ENCODE results near the gene ALK.

The ALK gene

GRCh38 chr2:29615841-29616240, 305.5 kb downstream of the ALK start:
- Mint-ChIP-seq H3K4me3 (no peak overlapping the region), H3K4me1 (ENCODE audit: low read depth) (no peaks in the 10 kb centered on the region), H3K9me3 (no peaks in the 10 kb centered on the region), H3K36me3 (ENCODE audit: low read depth) (no peaks in the 10 kb centered on the region), H3K27ac (no peak overlapping the region), H3K27me3 (ENCODE audit: low read depth) (no peaks in the 10 kb centered on the region)

GRCh38 chr2:29615183-29615582, 306.2 kb downstream of the ALK start:
- Mint-ChIP-seq H3K4me3 (no peak overlapping the region), H3K36me3 (ENCODE audit: low read depth) (no peaks in the 10 kb centered on the region), H3K4me1 (ENCODE audit: low read depth) (no peaks in the 10 kb centered on the region), H3K27me3 (ENCODE audit: low read depth) (no peaks in the 10 kb centered on the region), H3K9me3 (no peaks in the 10 kb centered on the region), H3K27ac (no peak overlapping the region)

- Mint-ChIP-seq H3K4me1 (ENCODE audit: low read depth) (no peaks in the 10 kb centered on the region), H3K36me3 (ENCODE audit: low read depth) (no peaks in the 10 kb centered on the region), H3K9me3 (no peaks in the 10 kb centered on the region), H3K27me3 (ENCODE audit: low read depth) (no peaks in the 10 kb centered on the region), H3K4me3 (no peak overlapping the region), H3K27ac (no peak overlapping the region)
These were observed 307.0 kb downstream of the ALK start for GRCh38 chr2:29614295-29614830.

- Mint-ChIP-seq H3K36me3 (ENCODE audit: low read depth) (no peaks in the 10 kb centered on the region), H3K27ac (no peak overlapping the region), H3K4me1 (ENCODE audit: low read depth) (no peaks in the 10 kb centered on the region), H3K9me3 (no peaks in the 10 kb centered on the region), H3K27me3 (ENCODE audit: low read depth) (no peaks in the 10 kb centered on the region), H3K4me3 (no peak overlapping the region)
These were observed 307.6 kb downstream of the ALK start for GRCh38 chr2:29613792-29614266.

- H3K4me1 Mint-ChIP-seq (ENCODE audit: low read depth), result no peaks in the 10 kb centered on the region
- H3K9me3 Mint-ChIP-seq, result no peaks in the 10 kb centered on the region
- H3K27me3 Mint-ChIP-seq (ENCODE audit: low read depth), result no peaks in the 10 kb centered on the region
These were observed 308.3 kb downstream of the ALK start for GRCh38 chr2:29613067-29613466.

GRCh38 chr2:29612568-29612967, 308.8 kb downstream of the ALK start:
- Mint-ChIP-seq H3K9me3 (no peaks in the 10 kb centered on the region), H3K4me1 (ENCODE audit: low read depth) (no peaks in the 10 kb centered on the region), H3K27ac (no peak overlapping the region), H3K27me3 (ENCODE audit: low read depth) (no peaks in the 10 kb centered on the region), H3K36me3 (ENCODE audit: low read depth) (no peaks in the 10 kb centered on the region), H3K4me3 (no peak overlapping the region)

More at GRCh38 chr2:29613067-29613466, 308.3 kb downstream of the ALK start:
- Mint-ChIP-seq H3K27ac (no peak overlapping the region), H3K4me3 (no peak overlapping the region), H3K36me3 (ENCODE audit: low read depth) (no peaks in the 10 kb centered on the region)

GRCh38 chr2:29611850-29612249, 309.5 kb downstream of the ALK start:
- Mint-ChIP-seq H3K27me3 (ENCODE audit: low read depth) (no peaks in the 10 kb centered on the region), H3K36me3 (ENCODE audit: low read depth) (no peaks in the 10 kb centered on the region), H3K4me1 (ENCODE audit: low read depth) (peaks cover 2% of the 10 kb centered on the region), H3K4me3 (no peak overlapping the region), H3K9me3 (no peaks in the 10 kb centered on the region), H3K27ac (no peak overlapping the region)

- Mint-ChIP-seq H3K4me3 (no peak overlapping the region), H3K4me1 (ENCODE audit: low read depth) (peaks cover 2% of the 10 kb centered on the region), H3K27ac (no peak overlapping the region), H3K36me3 (ENCODE audit: low read depth) (no peaks in the 10 kb centered on the region), H3K9me3 (no peaks in the 10 kb centered on the region), H3K27me3 (ENCODE audit: low read depth) (no peaks in the 10 kb centered on the region)
These were observed 310.1 kb downstream of the ALK start for GRCh38 chr2:29611261-29611660.

GRCh38 chr2:29610569-29610968, 310.8 kb downstream of the ALK start:
- Mint-ChIP-seq H3K9me3 (no peaks in the 10 kb centered on the region), H3K27me3 (ENCODE audit: low read depth) (no peaks in the 10 kb centered on the region), H3K36me3 (ENCODE audit: low read depth) (no peaks in the 10 kb centered on the region), H3K27ac (no peak overlapping the region), H3K4me3 (no peak overlapping the region), H3K4me1 (ENCODE audit: low read depth) (peaks cover 2% of the 10 kb centered on the region)

GRCh38 chr2:29607038-29607420, 314.4 kb downstream of the ALK start:
- Mint-ChIP-seq H3K36me3 (ENCODE audit: low read depth) (no peaks in the 10 kb centered on the region), H3K27me3 (ENCODE audit: low read depth) (no peaks in the 10 kb centered on the region), H3K27ac (no peak overlapping the region), H3K4me1 (ENCODE audit: low read depth) (peaks cover 2% of the 10 kb centered on the region), H3K4me3 (no peak overlapping the region), H3K9me3 (no peaks in the 10 kb centered on the region)

GRCh38 chr2:29606104-29607037, 315.0 kb downstream of the ALK start:
- Mint-ChIP-seq H3K4me3 (no peak overlapping the region), H3K9me3 (no peaks in the 10 kb centered on the region), H3K36me3 (ENCODE audit: low read depth) (no peaks in the 10 kb centered on the region)

GRCh38 chr2:29603341-29603740, 318.0 kb downstream of the ALK start:
- H3K4me1 Mint-ChIP-seq (ENCODE audit: low read depth), result peaks cover 2% of the 10 kb centered on the region
- H3K36me3 Mint-ChIP-seq (ENCODE audit: low read depth), result no peaks in the 10 kb centered on the region
- H3K27me3 Mint-ChIP-seq (ENCODE audit: low read depth), result no peaks in the 10 kb centered on the region
- H3K9me3 Mint-ChIP-seq, result no peaks in the 10 kb centered on the region
- H3K4me3 Mint-ChIP-seq, result no peak overlapping the region
- H3K27ac Mint-ChIP-seq, result no peak overlapping the region

More at GRCh38 chr2:29606104-29607037, 315.0 kb downstream of the ALK start:
- no peaks in the 10 kb centered on the region for H3K27me3 Mint-ChIP-seq (ENCODE audit: low read depth)
- no peak overlapping the region for H3K27ac Mint-ChIP-seq
- peaks cover 2% of the 10 kb centered on the region for H3K4me1 Mint-ChIP-seq (ENCODE audit: low read depth)

- no peaks in the 10 kb centered on the region for H3K36me3 Mint-ChIP-seq (ENCODE audit: low read depth)
- no peak overlapping the region for H3K4me3 Mint-ChIP-seq
- no peaks in the 10 kb centered on the region for H3K4me1 Mint-ChIP-seq (ENCODE audit: low read depth)
- H3K27ac Mint-ChIP-seq, result no peak overlapping the region
- no peaks in the 10 kb centered on the region for H3K9me3 Mint-ChIP-seq
- no peaks in the 10 kb centered on the region for H3K27me3 Mint-ChIP-seq (ENCODE audit: low read depth)
These were observed 319.5 kb downstream of the ALK start for GRCh38 chr2:29601872-29602271.

GRCh38 chr2:29601321-29601720, 320.1 kb downstream of the ALK start:
- no peaks in the 10 kb centered on the region for H3K4me1 Mint-ChIP-seq (ENCODE audit: low read depth)

GRCh38 chr2:29599946-29600345, 321.4 kb downstream of the ALK start:
- no peak overlapping the region for H3K27ac Mint-ChIP-seq
- no peaks in the 10 kb centered on the region for H3K4me1 Mint-ChIP-seq (ENCODE audit: low read depth)
- no peaks in the 10 kb centered on the region for H3K9me3 Mint-ChIP-seq
- H3K36me3 Mint-ChIP-seq (ENCODE audit: low read depth), result no peaks in the 10 kb centered on the region
- no peak overlapping the region for H3K4me3 Mint-ChIP-seq
- H3K27me3 Mint-ChIP-seq (ENCODE audit: low read depth), result no peaks in the 10 kb centered on the region

More at GRCh38 chr2:29601321-29601720, 320.1 kb downstream of the ALK start:
- Mint-ChIP-seq H3K9me3 (no peaks in the 10 kb centered on the region), H3K27ac (no peak overlapping the region), H3K4me3 (no peak overlapping the region), H3K36me3 (ENCODE audit: low read depth) (no peaks in the 10 kb centered on the region), H3K27me3 (ENCODE audit: low read depth) (no peaks in the 10 kb centered on the region)
